ENCODE results near the gene MLN. TPM values are rescaled to one million over a fixed set of nuclear protein-coding genes. Genes with fewer than 3 reads are reported as not detected.

The MLN gene
- total and polyA plus RNA-seq, 2 experiments from 2014 or later, result 0.86 to 2.3 TPM

DNA sequence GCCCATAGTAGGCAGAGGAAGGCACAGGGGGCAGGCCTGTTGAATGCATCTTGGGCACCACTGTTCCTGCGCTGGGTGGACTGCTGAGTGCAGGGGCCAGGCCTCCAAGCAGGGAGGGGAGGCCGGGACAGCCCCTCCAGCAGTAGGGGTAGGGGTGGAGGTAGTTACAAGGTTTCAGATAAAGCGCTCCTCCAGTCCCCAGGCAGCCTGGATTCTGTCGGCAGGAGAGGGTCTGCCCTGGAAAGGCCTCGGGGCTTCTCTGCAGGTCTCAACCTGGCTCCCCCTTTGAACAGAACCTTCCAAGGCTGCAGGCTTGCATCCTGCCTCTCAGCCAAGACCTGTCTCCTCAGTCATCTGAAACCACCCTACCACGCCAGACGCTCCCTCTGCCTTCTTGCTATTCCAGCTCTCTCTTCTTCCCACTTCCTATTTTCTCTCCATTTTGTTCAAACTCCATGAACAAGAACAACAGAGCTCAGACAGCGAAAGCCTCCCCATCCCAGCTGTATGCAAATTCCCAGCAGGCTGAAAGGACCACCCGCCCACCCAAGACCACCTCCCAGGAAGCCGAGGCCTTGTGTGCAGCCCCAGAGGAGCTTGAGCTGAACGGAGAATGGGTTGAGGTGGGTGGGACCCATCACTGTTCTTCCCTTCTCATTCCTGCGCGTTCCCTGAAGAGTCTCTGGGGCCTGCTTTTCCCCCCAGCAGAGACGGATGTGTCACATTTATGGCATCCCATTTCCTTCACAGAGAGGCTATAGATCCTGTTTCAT lies 1.4 kb downstream of the MLN start:
- Histone ChIP-seq H3K27ac (no peak overlapping the region), H3K9me3 (ENCODE audit: low read depth) (no peaks in the 10 kb centered on the region), H3K4me2 (no peak overlapping the region), H3K79me2 (no peaks in the 10 kb centered on the region), H3K9me2 (replicated peaks; ENCODE audit: insufficient read depth) (no peaks in the 10 kb centered on the region), H3K36me3 (replicated peaks; ENCODE audit: insufficient read depth, low read depth) (no peaks in the 10 kb centered on the region), H3K4me1 (ENCODE audit: insufficient read depth) (no peaks in the 10 kb centered on the region), H4K20me1 (ENCODE audit: insufficient read depth, poor library complexity, severe bottlenecking) (no peaks in the 10 kb centered on the region), H2AFZ (no peak overlapping the region), H3K4me3 (no peak overlapping the region), H3K27me3 (peaks cover 5% of the 10 kb centered on the region)
- no peak for DNase-seq (ENCODE audit: low spot score)
- 64% methylated on average over 14 of the region's 14 CpGs for WGBS (ENCODE audit: low lambda C conversion rate, missing lambda C conversion rate)
- no peak for TF ChIP-seq EZH2phosphoT487 (IDR thresholded peaks at IDR 0.05; ENCODE audit: low read depth, severe bottlenecking, unreplicated experiment)
- no peak for TF ChIP-seq EZH2 (IDR thresholded peaks at IDR 0.05; ENCODE audit: borderline replicate concordance)
- TF ChIP-seq, protein P1, sequence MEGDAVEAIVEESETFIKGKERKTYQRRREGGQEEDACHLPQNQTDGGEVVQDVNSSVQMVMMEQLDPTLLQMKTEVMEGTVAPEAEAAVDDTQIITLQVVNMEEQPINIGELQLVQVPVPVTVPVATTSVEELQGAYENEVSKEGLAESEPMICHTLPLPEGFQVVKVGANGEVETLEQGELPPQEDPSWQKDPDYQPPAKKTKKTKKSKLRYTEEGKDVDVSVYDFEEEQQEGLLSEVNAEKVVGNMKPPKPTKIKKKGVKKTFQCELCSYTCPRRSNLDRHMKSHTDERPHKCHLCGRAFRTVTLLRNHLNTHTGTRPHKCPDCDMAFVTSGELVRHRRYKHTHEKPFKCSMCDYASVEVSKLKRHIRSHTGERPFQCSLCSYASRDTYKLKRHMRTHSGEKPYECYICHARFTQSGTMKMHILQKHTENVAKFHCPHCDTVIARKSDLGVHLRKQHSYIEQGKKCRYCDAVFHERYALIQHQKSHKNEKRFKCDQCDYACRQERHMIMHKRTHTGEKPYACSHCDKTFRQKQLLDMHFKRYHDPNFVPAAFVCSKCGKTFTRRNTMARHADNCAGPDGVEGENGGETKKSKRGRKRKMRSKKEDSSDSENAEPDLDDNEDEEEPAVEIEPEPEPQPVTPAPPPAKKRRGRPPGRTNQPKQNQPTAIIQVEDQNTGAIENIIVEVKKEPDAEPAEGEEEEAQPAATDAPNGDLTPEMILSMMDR (IDR thresholded peaks at IDR 0.05; ENCODE audit: poor library complexity), result no peak

DNA sequence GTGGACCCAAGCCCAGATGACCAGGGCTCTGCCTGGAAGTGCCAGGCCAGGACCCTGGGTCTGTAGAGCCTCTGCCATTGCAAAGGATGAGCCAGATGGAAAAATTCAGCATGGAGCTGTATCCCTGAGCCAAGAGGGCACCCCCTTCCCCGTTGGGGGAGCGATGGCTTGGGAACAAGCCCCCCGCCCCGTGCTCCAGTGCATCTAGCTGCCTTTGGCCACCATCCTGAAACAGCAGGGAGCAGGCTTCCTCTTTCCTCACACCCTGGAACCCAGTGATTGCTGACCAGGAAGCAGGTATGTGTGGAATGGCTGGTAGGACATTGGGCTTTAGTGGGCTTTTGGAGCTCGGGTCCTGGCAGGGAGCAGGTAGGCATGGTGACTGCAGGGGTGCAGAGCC lies 2.2 kb downstream of the MLN start:
- Histone ChIP-seq H3K4me2 (no peak overlapping the region), H3K27ac (no peak overlapping the region), H3K9me3 (ENCODE audit: low read depth) (no peaks in the 10 kb centered on the region), H4K20me1 (ENCODE audit: insufficient read depth, poor library complexity, severe bottlenecking) (no peaks in the 10 kb centered on the region), H3K9me2 (replicated peaks; ENCODE audit: insufficient read depth) (no peaks in the 10 kb centered on the region), H3K4me1 (ENCODE audit: insufficient read depth) (no peaks in the 10 kb centered on the region), H3K27me3 (peaks cover 5% of the 10 kb centered on the region), H2AFZ (no peak overlapping the region), H3K36me3 (replicated peaks; ENCODE audit: insufficient read depth, low read depth) (no peaks in the 10 kb centered on the region), H3K79me2 (no peaks in the 10 kb centered on the region), H3K4me3 (no peak overlapping the region)
- 97% methylated on average over 5 of the region's 5 CpGs for WGBS (ENCODE audit: low lambda C conversion rate, missing lambda C conversion rate)
- no peak for TF ChIP-seq EZH2phosphoT487 (IDR thresholded peaks at IDR 0.05; ENCODE audit: low read depth, severe bottlenecking, unreplicated experiment)
- TF ChIP-seq, protein P1 (IDR thresholded peaks at IDR 0.05; ENCODE audit: poor library complexity), result no peak
- no peak for TF ChIP-seq EZH2 (IDR thresholded peaks at IDR 0.05; ENCODE audit: borderline replicate concordance)
- no peak for DNase-seq (ENCODE audit: low spot score)

DNA sequence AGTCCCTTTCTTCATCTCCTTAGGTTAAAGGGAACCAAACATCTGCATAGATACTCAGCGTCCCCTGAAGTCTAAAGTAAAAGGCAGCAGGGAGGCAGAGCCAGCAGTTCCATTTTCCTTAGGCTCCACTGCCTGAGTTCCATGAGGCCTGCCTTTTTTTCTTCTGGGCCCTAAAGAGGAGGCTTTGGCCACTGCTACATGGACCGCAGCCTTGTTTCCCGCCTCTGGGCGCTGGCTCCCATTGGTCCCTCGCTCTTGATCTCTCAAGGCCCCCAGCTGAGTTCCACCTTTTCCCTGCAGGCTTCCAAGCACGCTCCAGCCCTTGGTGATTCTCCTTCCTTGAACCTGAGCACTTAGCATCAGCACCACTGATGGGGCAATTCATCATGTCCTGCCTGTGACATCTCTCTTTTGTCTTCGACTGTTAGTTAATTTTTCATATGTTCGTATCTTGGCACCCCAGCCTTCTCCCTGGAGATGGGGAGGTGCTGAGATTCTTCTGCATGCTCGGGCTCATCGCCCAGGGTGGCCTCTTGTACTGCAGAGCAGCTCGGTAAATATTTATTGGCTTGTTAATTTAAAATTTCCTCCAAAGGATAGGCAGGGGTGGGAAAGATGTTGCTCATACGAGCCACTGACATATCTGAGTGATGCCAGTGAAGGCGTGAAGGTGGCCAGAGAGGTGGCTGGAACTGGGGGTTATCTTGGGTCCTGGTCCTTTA lies 3.4 kb downstream of the MLN start:
- Histone ChIP-seq H3K27ac (no peak overlapping the region), H3K4me1 (ENCODE audit: insufficient read depth) (no peaks in the 10 kb centered on the region), H3K27me3 (peaks cover 5% of the 10 kb centered on the region), H3K4me2 (no peak overlapping the region), H3K79me2 (no peaks in the 10 kb centered on the region), H3K36me3 (replicated peaks; ENCODE audit: insufficient read depth, low read depth) (no peaks in the 10 kb centered on the region), H2AFZ (no peak overlapping the region), H4K20me1 (ENCODE audit: insufficient read depth, poor library complexity, severe bottlenecking) (no peaks in the 10 kb centered on the region), H3K4me3 (no peak overlapping the region), H3K9me2 (replicated peaks; ENCODE audit: insufficient read depth) (no peaks in the 10 kb centered on the region), H3K9me3 (ENCODE audit: low read depth) (no peaks in the 10 kb centered on the region)
- 88% methylated on average over 13 of the region's 13 CpGs for whole genome bisulfite sequencing (ENCODE audit: low lambda C conversion rate, missing lambda C conversion rate)
- TF ChIP-seq EZH2 (IDR thresholded peaks at IDR 0.05; ENCODE audit: borderline replicate concordance), result no peak
- no peak for TF ChIP-seq EZH2phosphoT487 (IDR thresholded peaks at IDR 0.05; ENCODE audit: low read depth, severe bottlenecking, unreplicated experiment)
- TF ChIP-seq, protein P1 (IDR thresholded peaks at IDR 0.05; ENCODE audit: poor library complexity), result no peak
- DNase-seq (ENCODE audit: low spot score), result no peak
